Hepatocyte (in vitro differentiated cells): ENCODE data around the gene MYH11. TPM values are rescaled to one million over a fixed set of nuclear protein-coding genes. Genes with fewer than 3 reads are reported as not detected.

ENCODE experiments used
- DNase-seq: peaks from one replicate; pipeline ENCODE4 v3.0.0-alpha.2; 2016; ENCODE audit warnings: low spot score
- H2AFZ ChIP-seq: fragments of 200-600 bp; sonication (generic); 2 replicates; pipeline ENCODE4 v1.6.0; 2016; ENCODE audit warnings: antibody characterized with exemption, mild to moderate bottlenecking
- H3K27ac ChIP-seq: fragments of 200-600 bp; sonication (generic); 2 replicates; pipeline ENCODE4 v1.5.1; 2016; ENCODE audit warnings: mild to moderate bottlenecking
- H3K27me3 ChIP-seq: fragments of 200-600 bp; sonication (generic); 2 replicates; pipeline ENCODE4 v1.6.1; 2016
- H3K36me3 ChIP-seq: fragments of 200-600 bp; sonication (generic); replicated peaks from 2 replicates; pipeline ENCODE4 v1.5.1; 2016; ENCODE audit warnings: low read depth; ENCODE audit not compliant: insufficient read depth
- H3K4me1 ChIP-seq: fragments of 200-600 bp; sonication (generic); 2 replicates; pipeline ENCODE4 v1.5.1; 2016; ENCODE audit warnings: mild to moderate bottlenecking, moderate library complexity; ENCODE audit not compliant: insufficient read depth
- H3K4me2 ChIP-seq: fragments of 200-600 bp; sonication (generic); 2 replicates; pipeline ENCODE4 v1.6.0; 2016
- H3K4me3 ChIP-seq: fragments of 200-600 bp; sonication (generic); 2 replicates; pipeline ENCODE4 v1.5.1; 2016; ENCODE audit warnings: mild to moderate bottlenecking
- H3K79me2 ChIP-seq: fragments of 200-600 bp; sonication (generic); 2 replicates; pipeline ENCODE4 v1.6.0; 2017; ENCODE audit warnings: mild to moderate bottlenecking
- H3K9me2 ChIP-seq: fragments of 200-600 bp; sonication (generic); replicated peaks from 2 replicates; pipeline ENCODE4 v1.6.0; 2017; ENCODE audit warnings: mild to moderate bottlenecking; ENCODE audit not compliant: insufficient read depth
- H3K9me3 ChIP-seq: fragments of 200-600 bp; sonication (generic); 2 replicates; pipeline ENCODE4 v1.5.1; 2016; ENCODE audit warnings: low read depth, mild to moderate bottlenecking
- H4K20me1 ChIP-seq: fragments of 200-600 bp; sonication (generic); 2 replicates; pipeline ENCODE4 v1.6.0; 2016; ENCODE audit warnings: mild to moderate bottlenecking; ENCODE audit not compliant: insufficient read depth, poor library complexity, severe bottlenecking
- CTCF ChIP-seq: fragments of 200-600 bp; sonication (generic); IDR thresholded peaks from 2 replicates; pipeline ENCODE4 v1.5.1; 2016; ENCODE audit warnings: antibody characterized with exemption, mild to moderate bottlenecking; ENCODE audit not compliant: poor library complexity
- EZH2 ChIP-seq: fragments of 200-600 bp; sonication (generic); IDR thresholded peaks from 2 replicates; pipeline ENCODE4 v1.6.1; 2016; ENCODE audit warnings: antibody characterized with exemption, mild to moderate bottlenecking, borderline replicate concordance
- EZH2phosphoT487 ChIP-seq: fragments of 200-600 bp; sonication (generic); IDR thresholded peaks from one replicate; pipeline ENCODE4 v1.6.1; 2018; ENCODE audit warnings: antibody characterized with exemption, mild to moderate bottlenecking, low read depth, moderate library complexity; ENCODE audit not compliant: unreplicated experiment, severe bottlenecking
- WGBS: methylation state at CpG from one replicate; pipeline ENCODE4 v1.1.6; 2016; ENCODE audit warnings: low lambda C conversion rate; ENCODE audit errors: missing lambda C conversion rate; 5-methylcytosine and 5-hydroxymethylcytosine counted together
- polyA plus RNA-seq: library from polyadenylated mRNA; unstranded; fragments of >200 nt; fragmentation: Nextera tagmentation; extraction: Ambion mirVana; gene quantifications from 2 replicates; pipeline ENCODE4 v1.2.1, GENCODE V29; 2016
- total RNA-seq: library from RNA; depleted of rRNA; stranded (reverse); fragments of >200 nt; gene quantifications from 2 replicates; pipeline ENCODE4 v1.2.3, GENCODE V29; 2014

Gene MYH11
- total and polyA plus RNA-seq, 2 experiments from 2014 or later, result 0.59 to 5.9 TPM

GRCh38 chr16:15749371-15749770, 107.5 kb downstream of the MYH11 start:
- Histone ChIP-seq H3K27me3 (no peaks in the 10 kb centered on the region), H3K9me2 (no peaks in the 10 kb centered on the region), H2AFZ (no peak overlapping the region), H3K79me2 (no peaks in the 10 kb centered on the region), H4K20me1 (no peaks in the 10 kb centered on the region), H3K36me3 (no peaks in the 10 kb centered on the region), H3K4me3 (no peak overlapping the region), H3K27ac (no peak overlapping the region), H3K4me1 (no peaks in the 10 kb centered on the region), H3K4me2 (no peak overlapping the region), H3K9me3 (no peaks in the 10 kb centered on the region)
- 39% methylated on average over 2 of the region's 2 CpGs for WGBS
- DNase-seq, result no peak
- no peak for TF ChIP-seq CTCF
- TF ChIP-seq EZH2, result no peak
- no peak for TF ChIP-seq EZH2phosphoT487

- TF ChIP-seq CTCF (no peak), EZH2 (no peak), EZH2phosphoT487 (no peak)
- Histone ChIP-seq H3K4me3 (no peak overlapping the region), H3K4me2 (no peak overlapping the region), H3K36me3 (no peaks in the 10 kb centered on the region), H3K79me2 (no peaks in the 10 kb centered on the region), H3K27me3 (no peaks in the 10 kb centered on the region), H3K27ac (no peak overlapping the region), H3K9me2 (no peaks in the 10 kb centered on the region), H3K9me3 (no peaks in the 10 kb centered on the region), H2AFZ (no peak overlapping the region), H4K20me1 (no peaks in the 10 kb centered on the region), H3K4me1 (no peaks in the 10 kb centered on the region)
- WGBS, result 87% methylated on average over 2 of the region's 2 CpGs
- no peak for DNase-seq
Measured at GRCh38 chr16:15748654-15749053, 108.2 kb downstream of the MYH11 start.

- WGBS, result 96% methylated on average over 14 of the region's 14 CpGs
- Histone ChIP-seq H3K27ac (no peak overlapping the region), H4K20me1 (no peaks in the 10 kb centered on the region), H3K9me2 (no peaks in the 10 kb centered on the region), H3K4me2 (no peak overlapping the region), H2AFZ (no peak overlapping the region), H3K4me3 (no peak overlapping the region), H3K36me3 (no peaks in the 10 kb centered on the region), H3K9me3 (no peaks in the 10 kb centered on the region), H3K27me3 (no peaks in the 10 kb centered on the region), H3K4me1 (no peaks in the 10 kb centered on the region), H3K79me2 (no peaks in the 10 kb centered on the region)
- DNase-seq, result no peak
- TF ChIP-seq CTCF (no peak), EZH2 (no peak), EZH2phosphoT487 (no peak)
Measured at GRCh38 chr16:15747937-15748336, 108.9 kb downstream of the MYH11 start.

- no peak overlapping the region for H3K4me2 ChIP-seq
- H3K9me3 ChIP-seq, result no peaks in the 10 kb centered on the region
- no peaks in the 10 kb centered on the region for H4K20me1 ChIP-seq
- H3K27me3 ChIP-seq, result no peaks in the 10 kb centered on the region
- H3K4me1 ChIP-seq, result no peaks in the 10 kb centered on the region
- H3K79me2 ChIP-seq, result no peaks in the 10 kb centered on the region
- no peak overlapping the region for H3K27ac ChIP-seq
- H3K36me3 ChIP-seq, result no peaks in the 10 kb centered on the region
- 94% methylated on average over 6 of the region's 6 CpGs for WGBS
- no peak for DNase-seq
- TF ChIP-seq EZH2 (no peak), EZH2phosphoT487 (no peak), CTCF (no peak)
- H2AFZ ChIP-seq, result no peak overlapping the region
- H3K4me3 ChIP-seq, result no peak overlapping the region
- no peaks in the 10 kb centered on the region for H3K9me2 ChIP-seq
Measured at GRCh38 chr16:15746332-15746731, 110.5 kb downstream of the MYH11 start.
